ENCODE results near the gene DMAP1.

Gene DMAP1

GRCh38 chr1:44213222-44214112, at the start of gene DMAP1 (continued):
- TF ChIP-seq ZNF24 (tag by site-specific recombination; IDR thresholded peaks at IDR 0.05): peak; percentile 96
- peak; percentile 72; the same call in 1 of the 2 replicates for TF ChIP-seq ZNF664 (tag by site-specific recombination; IDR thresholded peaks at IDR 0.05)
- TF ChIP-seq ZNF133 (tag by site-specific recombination; IDR thresholded peaks at IDR 0.05): no peak
- TF ChIP-seq ZNF558 (tag by site-specific recombination; IDR thresholded peaks at IDR 0.05): peak; percentile 86
- TF ChIP-seq PRDM1 (tag by site-specific recombination; IDR thresholded peaks at IDR 0.05): peak; percentile 97
- TF ChIP-seq, protein P1, sequence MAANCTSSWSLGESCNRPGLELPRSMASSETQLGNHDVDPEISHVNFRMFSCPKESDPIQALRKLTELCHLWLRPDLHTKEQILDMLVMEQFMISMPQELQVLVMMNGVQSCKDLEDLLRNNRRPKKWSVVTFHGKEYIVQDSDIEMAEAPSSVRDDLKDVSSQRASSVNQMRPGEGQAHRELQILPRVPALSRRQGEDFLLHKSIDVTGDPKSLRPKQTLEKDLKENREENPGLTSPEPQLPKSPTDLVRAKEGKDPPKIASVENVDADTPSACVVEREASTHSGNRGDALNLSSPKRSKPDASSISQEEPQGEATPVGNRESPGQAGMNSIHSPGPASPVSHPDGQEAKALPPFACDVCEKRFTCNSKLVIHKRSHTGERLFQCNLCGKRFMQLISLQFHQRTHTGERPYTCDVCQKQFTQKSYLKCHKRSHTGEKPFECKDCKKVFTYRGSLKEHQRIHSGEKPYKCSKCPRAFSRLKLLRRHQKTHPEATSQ (tag by site-specific recombination; IDR thresholded peaks at IDR 0.05): peak; percentile 99
- 0 out of 2 replicates have a peak, but pooled peaks have one; percentile 10 for TF ChIP-seq ZNF239 (tag by site-specific recombination; IDR thresholded peaks at IDR 0.05)
- TF ChIP-seq, protein P2, sequence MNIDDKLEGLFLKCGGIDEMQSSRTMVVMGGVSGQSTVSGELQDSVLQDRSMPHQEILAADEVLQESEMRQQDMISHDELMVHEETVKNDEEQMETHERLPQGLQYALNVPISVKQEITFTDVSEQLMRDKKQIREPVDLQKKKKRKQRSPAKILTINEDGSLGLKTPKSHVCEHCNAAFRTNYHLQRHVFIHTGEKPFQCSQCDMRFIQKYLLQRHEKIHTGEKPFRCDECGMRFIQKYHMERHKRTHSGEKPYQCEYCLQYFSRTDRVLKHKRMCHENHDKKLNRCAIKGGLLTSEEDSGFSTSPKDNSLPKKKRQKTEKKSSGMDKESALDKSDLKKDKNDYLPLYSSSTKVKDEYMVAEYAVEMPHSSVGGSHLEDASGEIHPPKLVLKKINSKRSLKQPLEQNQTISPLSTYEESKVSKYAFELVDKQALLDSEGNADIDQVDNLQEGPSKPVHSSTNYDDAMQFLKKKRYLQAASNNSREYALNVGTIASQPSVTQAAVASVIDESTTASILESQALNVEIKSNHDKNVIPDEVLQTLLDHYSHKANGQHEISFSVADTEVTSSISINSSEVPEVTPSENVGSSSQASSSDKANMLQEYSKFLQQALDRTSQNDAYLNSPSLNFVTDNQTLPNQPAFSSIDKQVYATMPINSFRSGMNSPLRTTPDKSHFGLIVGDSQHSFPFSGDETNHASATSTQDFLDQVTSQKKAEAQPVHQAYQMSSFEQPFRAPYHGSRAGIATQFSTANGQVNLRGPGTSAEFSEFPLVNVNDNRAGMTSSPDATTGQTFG (tag by site-specific recombination; IDR thresholded peaks at IDR 0.05; ENCODE audit: borderline replicate concordance): peak; percentile 96
- no peak for TF ChIP-seq ZNF555 (tag by site-specific recombination; conservative IDR thresholded peaks at IDR 0.05)
- TF ChIP-seq, protein P3, sequence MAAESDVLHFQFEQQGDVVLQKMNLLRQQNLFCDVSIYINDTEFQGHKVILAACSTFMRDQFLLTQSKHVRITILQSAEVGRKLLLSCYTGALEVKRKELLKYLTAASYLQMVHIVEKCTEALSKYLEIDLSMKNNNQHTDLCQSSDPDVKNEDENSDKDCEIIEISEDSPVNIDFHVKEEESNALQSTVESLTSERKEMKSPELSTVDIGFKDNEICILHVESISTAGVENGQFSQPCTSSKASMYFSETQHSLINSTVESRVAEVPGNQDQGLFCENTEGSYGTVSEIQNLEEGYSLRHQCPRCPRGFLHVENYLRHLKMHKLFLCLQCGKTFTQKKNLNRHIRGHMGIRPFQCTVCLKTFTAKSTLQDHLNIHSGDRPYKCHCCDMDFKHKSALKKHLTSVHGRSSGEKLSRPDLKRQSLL (tag by site-specific recombination; IDR thresholded peaks at IDR 0.05): peak; percentile 85
- peak; percentile 71 for TF ChIP-seq ZFHX2 (tag by site-specific recombination; conservative IDR thresholded peaks at IDR 0.05)
- peak; percentile 88 for TF ChIP-seq ZNF629 (tag by site-specific recombination; IDR thresholded peaks at IDR 0.05)
- no peak for TF ChIP-seq ZNF280C (tag by site-specific recombination; IDR thresholded peaks at IDR 0.05)
- peak; percentile 96 for TF ChIP-seq PATZ1 (tag by site-specific recombination; IDR thresholded peaks at IDR 0.05)
- TF ChIP-seq HOXC10 (CRISPR knock-in tag; IDR thresholded peaks at IDR 0.05): 0 out of 2 replicates have a peak, but pooled peaks have one; percentile 43
- TF ChIP-seq, protein P4, sequence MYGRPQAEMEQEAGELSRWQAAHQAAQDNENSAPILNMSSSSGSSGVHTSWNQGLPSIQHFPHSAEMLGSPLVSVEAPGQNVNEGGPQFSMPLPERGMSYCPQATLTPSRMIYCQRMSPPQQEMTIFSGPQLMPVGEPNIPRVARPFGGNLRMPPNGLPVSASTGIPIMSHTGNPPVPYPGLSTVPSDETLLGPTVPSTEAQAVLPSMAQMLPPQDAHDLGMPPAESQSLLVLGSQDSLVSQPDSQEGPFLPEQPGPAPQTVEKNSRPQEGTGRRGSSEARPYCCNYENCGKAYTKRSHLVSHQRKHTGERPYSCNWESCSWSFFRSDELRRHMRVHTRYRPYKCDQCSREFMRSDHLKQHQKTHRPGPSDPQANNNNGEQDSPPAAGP (tag by site-specific recombination; IDR thresholded peaks at IDR 0.05): peak; percentile 92
- no peak for TF ChIP-seq ZNF433 (tag by site-specific recombination; IDR thresholded peaks at IDR 0.05; ENCODE audit: low read depth)
- peak; percentile 100 for TF ChIP-seq ZNF701 (tag by site-specific recombination; IDR thresholded peaks at IDR 0.05)
- no peak for TF ChIP-seq GLIS2 (tag by site-specific recombination; IDR thresholded peaks at IDR 0.05)
- TF ChIP-seq MEIS1 (CRISPR knock-in tag; IDR thresholded peaks at IDR 0.05; ENCODE audit: borderline replicate concordance): no peak
- peak; percentile 88 for TF ChIP-seq ZEB2 (tag by site-specific recombination; IDR thresholded peaks at IDR 0.05)
- peak; percentile 99 for TF ChIP-seq ZNF335 (tag by site-specific recombination; conservative IDR thresholded peaks at IDR 0.05)
- peak; percentile 97; the same call in 1 of the 2 replicates for TF ChIP-seq ZSCAN23 (tag by site-specific recombination; IDR thresholded peaks at IDR 0.05)
- no peak for TF ChIP-seq HOXD13 (CRISPR knock-in tag; IDR thresholded peaks at IDR 0.05; ENCODE audit: borderline replicate concordance)
- TF ChIP-seq KLF8 (tag by site-specific recombination; IDR thresholded peaks at IDR 0.05): peak; percentile 95
- no peak for TF ChIP-seq ZNF274 (IDR thresholded peaks at IDR 0.05; ENCODE audit: low read length)
- TF ChIP-seq ZNF274 (tag by site-specific recombination; IDR thresholded peaks at IDR 0.05; ENCODE audit: borderline replicate concordance): no peak

Data from HEK293 (cell line).